A549 (cell line): ENCODE results near the gene ATP2A3. TPM values are rescaled to one million over a fixed set of nuclear protein-coding genes. Genes with fewer than 3 reads are reported as not detected.

Source experiments
- BHLHE40 ChIP-seq: IDR thresholded peaks from 2 replicates; pipeline ENCODE4 v1.6.1; 2012; ENCODE audit warnings: low read depth, low read length, inconsistent platforms
- CBX8 ChIP-seq: fragments of 200-600 bp; sonication (generic); IDR thresholded peaks from 2 replicates; pipeline ENCODE4 v1.6.1; 2016
- CEBPB ChIP-seq, 2 experiments: fragments of >200 bp in 1 of 2; sonication (Bioruptor Twin) in 1 of 2; formaldehyde crosslinking in 1 of 2; IDR thresholded peaks; 2 replicates each; pipeline ENCODE4 v1.6.1; 2012 to 2016
- CHD2 ChIP-seq: fragments of 150-350 bp; IDR thresholded peaks from 2 replicates; pipeline ENCODE4 v1.6.1; 2014; ENCODE audit warnings: low read length; ENCODE audit not compliant: partially characterized antibody
- CHD4 ChIP-seq: fragments of 200-600 bp; sonication (generic); IDR thresholded peaks from 2 replicates; pipeline ENCODE4 v1.6.1; 2016; ENCODE audit warnings: antibody characterized with exemption, mild to moderate bottlenecking, borderline replicate concordance
- CTCF ChIP-seq: fragments of >200 bp; sonication (Bioruptor Twin); formaldehyde crosslinking; IDR thresholded peaks from 3 replicates; pipeline ENCODE4 v1.5.1; 2016
- E2F6 ChIP-seq: IDR thresholded peaks from 2 replicates; pipeline ENCODE4 v1.6.1; 2012; ENCODE audit warnings: low read depth, borderline replicate concordance
- EHMT2 ChIP-seq: fragments of 200-600 bp; sonication (generic); IDR thresholded peaks from 2 replicates; pipeline ENCODE4 v1.6.1; 2016; ENCODE audit warnings: antibody characterized with exemption, low read depth, mild to moderate bottlenecking, moderate library complexity
- EP300 ChIP-seq, 2 experiments: fragments of >200 bp; sonication (Bioruptor Twin); formaldehyde crosslinking; IDR thresholded peaks; 2 replicates in 1 of 2; 3 replicates in 1 of 2; pipeline ENCODE4 v1.6.1; 2016 to 2017
- FOSB ChIP-seq: fragments of 250-450 bp; sonication (Bioruptor Pico); IDR thresholded peaks from 2 replicates; pipeline ENCODE4 v1.5.0; 2020; ENCODE audit warnings: mild to moderate bottlenecking, moderate library complexity
- FOSL2 ChIP-seq, 2 experiments: fragments of 450-650 bp in 1 of 2; fragments of >200 bp in 1 of 2; sonication (Bioruptor Twin) in 1 of 2; formaldehyde crosslinking; IDR thresholded peaks; 2 replicates each; pipeline versions ENCODE4 v1.5.0 to v1.6.1; 2016 to 2020; ENCODE audit warnings: mild to moderate bottlenecking in 1 of 2, moderate library complexity in 1 of 2
- FOXS1 ChIP-seq: fragments of 250-450 bp; sonication (Bioruptor Pico); IDR thresholded peaks from 2 replicates; pipeline ENCODE4 v1.5.0; 2020; ENCODE audit warnings: mild to moderate bottlenecking, moderate library complexity
- GATA3 ChIP-seq: IDR thresholded peaks from 2 replicates; pipeline ENCODE4 v1.6.1; 2012; ENCODE audit warnings: borderline replicate concordance
- HEYL ChIP-seq: fragments of 250-450 bp; sonication (Bioruptor Pico); IDR thresholded peaks from 2 replicates; pipeline ENCODE4 v1.8.0; 2021; ENCODE audit warnings: mild to moderate bottlenecking, moderate library complexity
- HMGXB4 ChIP-seq: fragments of 250-450 bp; sonication (Bioruptor Pico); IDR thresholded peaks from 2 replicates; pipeline ENCODE4 v1.5.0; 2021; ENCODE audit warnings: mild to moderate bottlenecking, moderate library complexity, borderline replicate concordance
- HOXA7 ChIP-seq: fragments of 250-450 bp; sonication (Bioruptor Pico); IDR thresholded peaks from 2 replicates; pipeline ENCODE4 v1.5.0; 2020; ENCODE audit warnings: mild to moderate bottlenecking, moderate library complexity
- HOXB13 ChIP-seq: fragments of 250-450 bp; sonication (Bioruptor Pico); IDR thresholded peaks from 2 replicates; pipeline ENCODE4 v1.5.0; 2020; ENCODE audit warnings: low read depth, mild to moderate bottlenecking, moderate library complexity
- HOXB5 ChIP-seq: fragments of 250-450 bp; sonication (Bioruptor Pico); IDR thresholded peaks from 2 replicates; pipeline ENCODE4 v1.5.0; 2020; ENCODE audit warnings: mild to moderate bottlenecking, moderate library complexity
- JUN ChIP-seq, 2 experiments: fragments of >200 bp; sonication (Bioruptor Twin); formaldehyde crosslinking; IDR thresholded peaks; 2 replicates in 1 of 2; 3 replicates in 1 of 2; pipeline ENCODE4 v1.6.1; 2016 to 2017
- KDM1A ChIP-seq: fragments of 200-600 bp; sonication (generic); IDR thresholded peaks from 2 replicates; pipeline ENCODE4 v1.6.1; 2016; ENCODE audit warnings: low read depth, mild to moderate bottlenecking
- MAFK ChIP-seq: fragments of 450-650 bp; IDR thresholded peaks from 2 replicates; pipeline ENCODE4 v1.6.1; 2014; ENCODE audit not compliant: partially characterized antibody
- MAZ ChIP-seq: fragments of 150-350 bp; IDR thresholded peaks from 2 replicates; pipeline ENCODE4 v1.6.1; 2014; ENCODE audit warnings: antibody characterized with exemption, low read depth, low read length, borderline replicate concordance
- MYC ChIP-seq: IDR thresholded peaks from 2 replicates; pipeline ENCODE4 v1.6.1; 2012; ENCODE audit warnings: mild to moderate bottlenecking, inconsistent platforms, low read length, improper control_type of control experiment, borderline replicate concordance
- NR3C1 ChIP-seq: fragments of >200 bp; sonication (Bioruptor Twin); formaldehyde crosslinking; IDR thresholded peaks from 3 replicates; pipeline ENCODE4 v1.6.1; 2017
- POLR2A ChIP-seq: IDR thresholded peaks from 2 replicates; pipeline ENCODE4 v1.6.1; 2012; ENCODE audit warnings: mild to moderate bottlenecking, low read length
- RCOR1 ChIP-seq: fragments of 150-350 bp; IDR thresholded peaks from 2 replicates; pipeline ENCODE4 v1.6.1; 2014; ENCODE audit warnings: antibody characterized with exemption, low read length, low read depth
- REST ChIP-seq: fragments of 200-600 bp; sonication (generic); IDR thresholded peaks from 2 replicates; pipeline ENCODE4 v1.6.1; 2016; ENCODE audit warnings: antibody characterized with exemption, mild to moderate bottlenecking, moderate library complexity
- RNF2 ChIP-seq: fragments of 200-600 bp; sonication (generic); IDR thresholded peaks from 2 replicates; pipeline ENCODE4 v1.6.1; 2016; ENCODE audit warnings: low read depth, mild to moderate bottlenecking, antibody characterized with exemption, moderate library complexity, borderline replicate concordance
- SMC3 ChIP-seq: fragments of >200 bp; sonication (Bioruptor Twin); formaldehyde crosslinking; IDR thresholded peaks from 3 replicates; pipeline ENCODE4 v1.6.1; 2018; ENCODE audit warnings: inconsistent platforms
- TP53 ChIP-seq: fragments of 250-450 bp; sonication (Bioruptor Pico); IDR thresholded peaks from 2 replicates; pipeline ENCODE4 v1.5.0; 2021; ENCODE audit warnings: mild to moderate bottlenecking, moderate library complexity
- USF2 ChIP-seq: fragments of 450-650 bp; IDR thresholded peaks from 2 replicates; pipeline ENCODE4 v1.6.1; 2014; ENCODE audit warnings: antibody characterized with exemption
- ZC3H11A ChIP-seq: fragments of 450-650 bp; IDR thresholded peaks from 2 replicates; pipeline ENCODE4 v1.6.1; 2014; ENCODE audit warnings: antibody characterized with exemption, mild to moderate bottlenecking
- ZFP36 ChIP-seq: fragments of 450-650 bp; IDR thresholded peaks from 2 replicates; pipeline ENCODE4 v1.6.1; 2014; ENCODE audit warnings: borderline replicate concordance; ENCODE audit not compliant: partially characterized antibody
- polyA plus RNA-seq, 4 experiments: library from polyadenylated mRNA; depleted of rRNA in 3 of 4; stranded (reverse); fragments of >200 nt; fragmentation: RNase III in 1 of 4; extraction: RNeasy Plus Mini Kit Qiagen cat#74134 plus additional on column Dnase treatment in 1 of 4; gene quantifications; 2 replicates in 3 of 4; 3 replicates in 1 of 4; pipeline ENCODE4 v1.2.3, GENCODE V29; 2011 to 2017

The ATP2A3 gene
- polyA plus RNA-seq, 2 of the 4 experiments (the other 2 are of a cell fraction): 3.1 to 5.5 TPM

GRCh38 chr17:3890082-3890877 lies 74.0 kb downstream of the ATP2A3 start (continued):
- TF ChIP-seq FOSB (CRISPR knock-in tag) (no peak), JUN (IDR thresholded peaks at IDR 0.05) (peak in 1 of 2 experiments; percentile 81; a peak in 3 of 5 replicates), ZFP36 (no peak), EHMT2 (no peak), HOXB5 (CRISPR knock-in tag) (peak; percentile 7; the same call in 1 of the 2 replicates), MAFK (peak; percentile 96), HMGXB4 (CRISPR knock-in tag) (no peak), ZC3H11A (no peak), EP300 (IDR thresholded peaks at IDR 0.05) (peak in 1 of 2 experiments; percentile 65; a peak in 1 of 5 replicates), POLR2A (no peak), MYC (0 out of 2 replicates have a peak, but pooled peaks have one; percentile 16), KDM1A (no peak), FOXS1 (CRISPR knock-in tag) (no peak), REST (no peak), NR3C1 (no peak), MAZ (no peak; the same call in 1 of the 2 replicates), HOXA7 (CRISPR knock-in tag) (no peak), FOSL2 (IDR thresholded peaks at IDR 0.05) (peak; percentile 90), FOSL2 (CRISPR knock-in tag; IDR thresholded peaks at IDR 0.05) (peak; percentile 98), HOXB13 (CRISPR knock-in tag) (no peak), GATA3 (peak; percentile 47), HEYL (CRISPR knock-in tag) (0 out of 2 replicates have a peak, but pooled peaks have one; percentile 47), CTCF (no peak), USF2 (no peak), RNF2 (no peak), CHD4 (no peak), SMC3 (no peak), E2F6 (no peak), TP53 (CRISPR knock-in tag) (no peak), CHD2 (no peak), RCOR1 (no peak), CBX8 (no peak), BHLHE40 (no peak), CEBPB (IDR thresholded peaks at IDR 0.05) (no peak; a peak in 1 of 4 replicates)
